GM13976 (cell line): Measurements from ENCODE around the gene RNF208.
"Not testable (repeated sequence)": the region's sequence is repeated elsewhere in the genome, so short reads cannot be mapped to it uniquely, and the experiment has no call there.

Experiments used
- DNase-seq: peaks from one replicate; pipeline ENCODE4 v3.0.0; 2012; ENCODE audit warnings: low spot score
- in situ Hi-C: fragments of 300-500 bp; cut with MboI; formaldehyde crosslinking; loops from one replicate; pipeline ENCODE4 v1.12.0; 2022; ENCODE audit warnings: low sequenced_read_pairs, mixed read lengths, inconsistent platforms; ENCODE audit not compliant: unreplicated experiment
- TF ChIP-seq, protein P1 (sequence below): IDR thresholded peaks from 2 replicates; pipeline ENCODE4 v1.5.1; 2012; ENCODE audit warnings: borderline replicate concordance, mild to moderate bottlenecking; ENCODE audit not compliant: insufficient read depth; ENCODE audit errors: extremely low read depth, missing control alignments, control extremely low read depth

Gene RNF208

DNA sequence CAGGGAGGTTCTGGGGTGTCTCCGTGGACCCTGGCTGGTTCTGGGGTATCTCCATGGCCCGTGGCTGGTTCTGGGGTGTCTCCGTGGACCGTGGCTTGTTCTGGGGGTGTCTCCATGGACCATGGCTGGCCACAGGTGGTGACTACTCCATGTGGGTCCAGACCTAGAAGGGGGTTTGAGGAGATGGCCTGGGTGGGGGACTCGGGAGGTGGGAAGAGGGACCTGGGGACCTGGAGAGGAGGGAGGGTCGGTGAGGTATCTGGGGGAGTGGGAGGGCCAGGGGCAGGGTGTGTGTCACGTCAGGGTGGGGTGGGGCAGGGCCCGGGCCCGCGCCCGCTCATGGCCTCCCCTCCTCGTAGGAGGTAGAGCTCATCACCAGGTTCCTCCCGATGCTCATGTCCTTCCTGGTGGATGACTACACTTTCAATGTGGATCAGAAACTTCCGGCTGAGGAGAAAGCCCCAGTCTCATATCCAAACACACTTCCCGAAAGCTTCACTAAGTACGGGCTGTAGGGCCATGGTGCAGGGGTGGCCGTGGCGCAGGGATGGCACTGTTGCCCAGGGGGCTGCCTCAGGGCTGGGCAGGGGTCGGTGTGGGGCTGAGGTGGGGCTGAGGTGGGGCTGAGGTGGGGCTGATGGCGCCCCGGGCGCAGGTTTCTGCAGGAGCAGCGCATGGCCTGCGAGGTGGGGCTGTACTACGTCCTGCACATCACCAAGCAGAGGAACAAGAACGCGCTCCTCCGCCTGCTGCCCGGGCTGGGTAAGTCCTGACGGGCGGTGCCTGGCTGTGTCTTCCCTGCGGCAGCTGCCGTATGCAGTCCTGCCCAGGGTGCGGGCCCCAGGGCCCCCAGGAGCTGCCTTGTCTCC is 44.8 kb upstream of the RNF208 start:
- TF ChIP-seq, protein P1, sequence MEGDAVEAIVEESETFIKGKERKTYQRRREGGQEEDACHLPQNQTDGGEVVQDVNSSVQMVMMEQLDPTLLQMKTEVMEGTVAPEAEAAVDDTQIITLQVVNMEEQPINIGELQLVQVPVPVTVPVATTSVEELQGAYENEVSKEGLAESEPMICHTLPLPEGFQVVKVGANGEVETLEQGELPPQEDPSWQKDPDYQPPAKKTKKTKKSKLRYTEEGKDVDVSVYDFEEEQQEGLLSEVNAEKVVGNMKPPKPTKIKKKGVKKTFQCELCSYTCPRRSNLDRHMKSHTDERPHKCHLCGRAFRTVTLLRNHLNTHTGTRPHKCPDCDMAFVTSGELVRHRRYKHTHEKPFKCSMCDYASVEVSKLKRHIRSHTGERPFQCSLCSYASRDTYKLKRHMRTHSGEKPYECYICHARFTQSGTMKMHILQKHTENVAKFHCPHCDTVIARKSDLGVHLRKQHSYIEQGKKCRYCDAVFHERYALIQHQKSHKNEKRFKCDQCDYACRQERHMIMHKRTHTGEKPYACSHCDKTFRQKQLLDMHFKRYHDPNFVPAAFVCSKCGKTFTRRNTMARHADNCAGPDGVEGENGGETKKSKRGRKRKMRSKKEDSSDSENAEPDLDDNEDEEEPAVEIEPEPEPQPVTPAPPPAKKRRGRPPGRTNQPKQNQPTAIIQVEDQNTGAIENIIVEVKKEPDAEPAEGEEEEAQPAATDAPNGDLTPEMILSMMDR: no peak
- DNase-seq: no peak
- in situ Hi-C loops: no loop called here

DNA sequence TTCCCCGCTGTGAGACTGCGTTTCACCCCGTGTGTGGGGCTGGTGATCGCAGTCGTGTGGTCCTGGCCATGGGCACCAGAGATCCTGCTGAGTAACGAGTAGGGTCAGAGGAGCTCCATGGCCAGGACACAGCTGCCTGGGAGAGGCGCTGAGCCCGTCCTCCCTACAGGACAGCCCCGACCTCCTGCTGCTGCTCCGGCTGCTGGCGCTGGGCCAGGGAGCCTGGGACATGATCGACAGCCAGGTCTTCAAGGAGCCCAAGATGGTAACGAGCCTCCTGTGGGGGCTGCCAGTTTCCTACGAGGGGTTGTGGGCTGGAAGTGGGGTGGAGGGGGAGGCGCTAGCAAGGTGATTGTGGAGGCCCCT is 44.1 kb upstream of the RNF208 start:
- in situ Hi-C loops: no loop called here
- DNase-seq: no peak
- TF ChIP-seq, protein P1: no peak

GRCh38 chr9:137265496-137266161 is 43.6 kb upstream of the RNF208 start:
- TF ChIP-seq, protein P1: no peak
- in situ Hi-C loops: no loop called here
- no peak for DNase-seq

- in situ Hi-C loops: no loop called here
- TF ChIP-seq, protein P1: no peak
- no peak for DNase-seq
Measured at GRCh38 chr9:137264067-137264466, 42.0 kb upstream of the RNF208 start.

GRCh38 chr9:137263506-137263905 is 41.5 kb upstream of the RNF208 start:
- in situ Hi-C loops: no loop called here
- DNase-seq: no peak
- TF ChIP-seq, protein P1: no peak

- DNase-seq: no peak
- in situ Hi-C loops: no loop called here
Measured at GRCh38 chr9:137262909-137263285, 40.9 kb upstream of the RNF208 start.

GRCh38 chr9:137262173-137262908 is 40.3 kb upstream of the RNF208 start:
- DNase-seq, in situ Hi-C loops: not testable (repeated sequence)

More at GRCh38 chr9:137262909-137263285, 40.9 kb upstream of the RNF208 start:
- TF ChIP-seq, protein P1: no peak
